ENCODE measurements around the gene TRABD2B. TPM values are rescaled to one million over a fixed set of nuclear protein-coding genes. Genes with fewer than 3 reads are reported as not detected.
A peak's percentile ranks its signal among the peaks of the same experiment; 100 is the strongest.

Gene TRABD2B
- total and polyA plus RNA-seq, 12 donors = 0.33 to 3.3 (median 0.83) TPM

GRCh38 chr1:47767741-47768100 is 229.5 kb downstream of the TRABD2B start:
- 57 to 84% (median 77%) methylated on average over 2 to 11 of the region's 11 CpGs for WGBS, 4 donors
- no peak overlapping the region for H3K4me3 ChIP-seq
- no peak for DNase-seq
- intact Hi-C loops (cut with DNase I) = no loop called here
- no peak for TF ChIP-seq CTCF (IDR thresholded peaks at IDR 0.05)
- TF ChIP-seq POLR2A (IDR thresholded peaks at IDR 0.05) = no peak
- no peaks in the 10 kb centered on the region for H3K36me3 ChIP-seq (replicated peaks in 1 of 2)
- H3K27ac ChIP-seq = no peak overlapping the region
- no peaks in the 10 kb centered on the region for H3K4me1 ChIP-seq (replicated peaks in 1 of 2)
- no peaks in the 10 kb centered on the region for H3K27me3 ChIP-seq
- no peaks in the 10 kb centered on the region for H3K9me3 ChIP-seq (replicated peaks in 1 of 3)

- H3K4me1 ChIP-seq (replicated peaks in 1 of 2) = no peaks in the 10 kb centered on the region
- TF ChIP-seq POLR2A (IDR thresholded peaks at IDR 0.05) = no peak
- no peak for TF ChIP-seq CTCF (IDR thresholded peaks at IDR 0.05)
- H3K36me3 ChIP-seq (replicated peaks in 1 of 2) = no peaks in the 10 kb centered on the region
- H3K4me3 ChIP-seq = no peak overlapping the region
- H3K9me3 ChIP-seq (replicated peaks in 1 of 3) = no peaks in the 10 kb centered on the region
- no peaks in the 10 kb centered on the region for H3K27me3 ChIP-seq
- no peak overlapping the region for H3K27ac ChIP-seq
- WGBS, 4 donors = 61 to 74% (median 65%) methylated on average over 9 to 12 of the region's 12 CpGs
- intact Hi-C loops (cut with DNase I) = no loop called here
- DNase-seq = peak in 3 of 7 donors; percentile 18 to 25 (median 25)
These were observed 230.1 kb downstream of the TRABD2B start for GRCh38 chr1:47766832-47767740.

GRCh38 chr1:47765742-47766485 is 231.3 kb downstream of the TRABD2B start:
- no peak overlapping the region for H3K27ac ChIP-seq
- no peak overlapping the region for H3K4me3 ChIP-seq
- no peak for TF ChIP-seq POLR2A (IDR thresholded peaks at IDR 0.05)
- H3K27me3 ChIP-seq = no peaks in the 10 kb centered on the region
- H3K9me3 ChIP-seq (replicated peaks in 1 of 3) = no peaks in the 10 kb centered on the region
- 82 to 92% (median 88%) methylated on average over 21 to 22 of the region's 22 CpGs for WGBS, 4 donors
- DNase-seq = no peak
- no peaks in the 10 kb centered on the region for H3K4me1 ChIP-seq (replicated peaks in 1 of 2)
- intact Hi-C loops (cut with DNase I) = no loop called here
- no peaks in the 10 kb centered on the region for H3K36me3 ChIP-seq (replicated peaks in 1 of 2)

- Histone ChIP-seq H3K36me3 (replicated peaks in 1 of 2) (no peaks in the 10 kb centered on the region), H3K27ac (no peak overlapping the region), H3K4me3 (no peak overlapping the region), H3K27me3 (no peaks in the 10 kb centered on the region), H3K9me3 (replicated peaks in 1 of 3) (no peaks in the 10 kb centered on the region), H3K4me1 (replicated peaks in 1 of 2) (no peaks in the 10 kb centered on the region)
- WGBS, 4 donors = 76 to 87% (median 82%) methylated on average over 5 to 8 of the region's 8 CpGs
- DNase-seq = no peak
- intact Hi-C loops (cut with DNase I) = no loop called here
- no peak for TF ChIP-seq CTCF (IDR thresholded peaks at IDR 0.05)
- TF ChIP-seq POLR2A (IDR thresholded peaks at IDR 0.05) = no peak
These were observed 231.9 kb downstream of the TRABD2B start for GRCh38 chr1:47765236-47765635.
